ENCODE results near the gene TRPM6. TPM values are rescaled to one million over a fixed set of nuclear protein-coding genes. Genes with fewer than 3 reads are reported as not detected.

TRPM6 gene
- total and polyA plus RNA-seq, 12 donors, result 0.10 to 0.60 (median 0.21) TPM

DNA sequence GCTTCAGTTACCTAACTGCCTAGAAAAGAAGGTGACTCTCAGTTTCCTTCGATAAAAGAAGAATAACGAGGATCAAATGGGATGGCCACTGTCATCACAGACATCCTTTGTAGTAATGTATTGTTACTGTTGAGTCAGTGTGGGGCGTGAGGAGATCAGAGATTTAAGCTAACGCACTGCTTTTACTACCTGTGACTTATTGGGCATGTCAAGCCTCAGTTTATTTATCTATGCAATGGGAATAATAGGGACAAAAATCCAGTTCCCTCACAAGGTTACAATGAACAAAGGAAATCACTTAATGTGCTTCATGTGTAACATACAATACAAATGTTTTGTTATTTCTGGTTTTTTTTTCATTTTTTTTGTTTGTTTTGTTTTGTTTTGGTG lies 255 bp upstream of the TRPM6 start:
- no peak for DNase-seq
- WGBS, 2 donors, result 76 to 83% methylated on average over 4 of the region's 4 CpGs
- ATAC-seq, result no peak
- H3K27ac ChIP-seq, result peak overlapping the region in 8 of 10 donors; percentile 73 to 87 (median 81)
- TF ChIP-seq, protein P1, sequence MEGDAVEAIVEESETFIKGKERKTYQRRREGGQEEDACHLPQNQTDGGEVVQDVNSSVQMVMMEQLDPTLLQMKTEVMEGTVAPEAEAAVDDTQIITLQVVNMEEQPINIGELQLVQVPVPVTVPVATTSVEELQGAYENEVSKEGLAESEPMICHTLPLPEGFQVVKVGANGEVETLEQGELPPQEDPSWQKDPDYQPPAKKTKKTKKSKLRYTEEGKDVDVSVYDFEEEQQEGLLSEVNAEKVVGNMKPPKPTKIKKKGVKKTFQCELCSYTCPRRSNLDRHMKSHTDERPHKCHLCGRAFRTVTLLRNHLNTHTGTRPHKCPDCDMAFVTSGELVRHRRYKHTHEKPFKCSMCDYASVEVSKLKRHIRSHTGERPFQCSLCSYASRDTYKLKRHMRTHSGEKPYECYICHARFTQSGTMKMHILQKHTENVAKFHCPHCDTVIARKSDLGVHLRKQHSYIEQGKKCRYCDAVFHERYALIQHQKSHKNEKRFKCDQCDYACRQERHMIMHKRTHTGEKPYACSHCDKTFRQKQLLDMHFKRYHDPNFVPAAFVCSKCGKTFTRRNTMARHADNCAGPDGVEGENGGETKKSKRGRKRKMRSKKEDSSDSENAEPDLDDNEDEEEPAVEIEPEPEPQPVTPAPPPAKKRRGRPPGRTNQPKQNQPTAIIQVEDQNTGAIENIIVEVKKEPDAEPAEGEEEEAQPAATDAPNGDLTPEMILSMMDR (IDR thresholded peaks at IDR 0.05), result no peak
- no peaks in the 10 kb centered on the region for H3K36me3 ChIP-seq
- H3K4me1 ChIP-seq, result peaks cover 0 to 16% (median 9%) of the 10 kb centered on the region in 9 donors
- peaks cover 0 to 30% (median 10%) of the 10 kb centered on the region in 7 donors for H3K27me3 ChIP-seq
- intact Hi-C loops (cut with DNase I), result loop anchor here in 2 of 10 donors (5.0 to 10.0 kb wide), 2 partner anchors 64 to 113 kb away; partner anchors contain the start of gene C9orf40 (in 1 of the 2)
- H3K9me3 ChIP-seq, result peaks cover 0 to 9% (median 0%) of the 10 kb centered on the region in 11 donors
- H3K4me3 ChIP-seq, result peak overlapping the region in 7 of 10 donors; percentile 41 to 68 (median 66)

DNA sequence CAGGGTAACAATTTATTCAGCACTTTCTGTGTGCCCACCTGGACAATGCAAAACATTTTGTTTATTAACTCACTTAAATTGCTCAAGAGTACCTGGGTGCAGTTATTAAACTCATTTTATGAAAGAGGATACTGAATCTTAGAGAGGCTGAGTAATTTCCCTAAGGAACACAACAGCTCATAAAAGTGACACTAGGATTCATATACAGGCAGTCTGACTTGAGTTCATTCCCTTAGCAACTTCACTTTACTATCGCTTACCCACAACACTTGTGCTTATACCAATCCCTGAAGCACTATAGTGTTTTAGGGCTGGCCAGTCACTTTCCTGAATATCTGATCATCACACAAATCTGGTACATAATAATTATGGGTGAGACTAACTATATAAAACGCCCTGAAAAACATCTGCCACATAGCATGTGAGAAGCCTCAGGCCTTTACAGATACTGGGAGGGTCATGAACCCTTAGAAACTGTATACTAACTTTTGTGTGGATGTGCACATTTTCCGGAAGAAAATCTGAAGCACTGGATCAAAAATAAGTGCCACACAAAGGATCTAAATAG lies 11.3 kb downstream of the TRPM6 start:
- no peaks in the 10 kb centered on the region for H3K4me1 ChIP-seq
- H3K4me3 ChIP-seq, result no peak overlapping the region
- intact Hi-C loops (cut with DNase I), result loop anchor here in 1 of 10 donors (10.0 kb wide), 1 partner anchor 48 kb away; no protein-coding TSS in a partner anchor
- ATAC-seq (no peak), DNase-seq (no peak)
- no peaks in the 10 kb centered on the region for H3K36me3 ChIP-seq
- TF ChIP-seq, protein P1 (IDR thresholded peaks at IDR 0.05), result no peak
- WGBS, 2 donors, result 75 to 78% methylated on average over 3 of the region's 3 CpGs
- H3K27me3 ChIP-seq, result peaks cover 0 to 8% (median 0%) of the 10 kb centered on the region in 7 donors
- H3K27ac ChIP-seq, result no peak overlapping the region
- peaks cover 0 to 40% (median 23%) of the 10 kb centered on the region in 11 donors for H3K9me3 ChIP-seq

DNA sequence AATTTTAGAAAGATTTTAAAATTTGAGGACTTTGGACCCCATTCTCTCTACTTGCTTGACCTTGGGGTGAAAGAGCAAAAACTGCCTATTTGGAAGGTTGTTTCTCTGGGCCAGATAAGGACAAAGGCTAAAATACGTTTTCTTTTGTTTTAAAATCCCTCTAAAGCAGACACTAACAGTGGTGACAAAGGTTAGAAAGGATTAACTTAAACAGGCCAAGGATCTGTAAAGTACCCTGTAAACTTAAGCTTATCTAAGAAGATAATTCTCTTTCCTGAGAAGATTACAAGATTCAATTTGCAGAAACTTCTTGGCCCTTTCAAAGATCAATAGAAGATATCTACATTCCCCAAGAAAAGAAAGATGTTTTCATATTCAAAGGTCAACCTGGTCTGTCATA lies 12.1 kb downstream of the TRPM6 start:
- TF ChIP-seq, protein P1 (IDR thresholded peaks at IDR 0.05), result no peak
- Histone ChIP-seq H3K36me3 (no peaks in the 10 kb centered on the region), H3K4me1 (no peaks in the 10 kb centered on the region), H3K27ac (no peak overlapping the region), H3K27me3 (peaks cover 0 to 8% (median 0%) of the 10 kb centered on the region in 7 donors), H3K9me3 (peaks cover 0 to 32% (median 23%) of the 10 kb centered on the region in 11 donors), H3K4me3 (no peak overlapping the region)
- no peak for ATAC-seq
- no peak for DNase-seq
- WGBS, 2 donors, result 58 to 70% methylated on average over 1 of the region's 1 CpG
- intact Hi-C loops (cut with DNase I), result loop anchor here in 1 of 10 donors (10.0 kb wide), 1 partner anchor 49 kb away; no protein-coding TSS in a partner anchor

DNA sequence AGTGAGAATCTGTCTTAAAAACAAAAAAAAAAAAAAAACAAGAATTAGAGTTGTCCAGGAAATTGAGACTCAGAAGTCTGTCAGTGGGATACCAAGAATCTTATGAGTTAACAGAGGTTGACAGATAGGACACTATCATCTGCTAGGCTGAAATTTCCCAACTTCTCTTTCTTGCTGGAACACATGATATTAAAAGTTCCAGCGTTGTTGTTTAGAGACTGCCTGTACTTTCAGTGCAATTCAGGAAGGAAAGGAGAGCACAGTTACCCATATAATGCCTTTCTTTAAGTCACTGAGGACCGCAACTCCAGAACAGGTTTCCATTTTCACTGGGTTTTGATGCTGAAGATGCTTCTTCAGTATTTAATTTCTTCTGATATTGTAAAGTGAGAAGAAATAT lies 13.5 kb downstream of the TRPM6 start:
- WGBS, 2 donors, result 72 to 78% methylated on average over 2 of the region's 2 CpGs
- ATAC-seq (no peak), DNase-seq (no peak)
- Histone ChIP-seq H3K27ac (no peak overlapping the region), H3K4me3 (no peak overlapping the region), H3K36me3 (no peaks in the 10 kb centered on the region), H3K9me3 (peaks cover 0 to 17% (median 12%) of the 10 kb centered on the region in 11 donors), H3K4me1 (no peaks in the 10 kb centered on the region), H3K27me3 (peaks cover 0 to 8% (median 0%) of the 10 kb centered on the region in 7 donors)
- intact Hi-C loops (cut with DNase I), result loop anchor here in 1 of 10 donors (10.0 kb wide), 1 partner anchor 51 kb away; no protein-coding TSS in a partner anchor
- TF ChIP-seq, protein P1 (IDR thresholded peaks at IDR 0.05), result no peak
